GM12875 (cell line): ENCODE results near the gene PPP6R2.

ENCODE experiments used
- H3K4me3 ChIP-seq: one replicate; pipeline ENCODE4 v1.5.1; 2011; ENCODE audit warnings: low read depth, low read length, control low read depth
- CTCF ChIP-seq: IDR thresholded peaks from 2 replicates; pipeline ENCODE4 v1.5.1; 2011; ENCODE audit warnings: low read depth, mild to moderate bottlenecking, control low read depth, inconsistent platforms, low read length, moderate library complexity, borderline replicate concordance; ENCODE audit not compliant: insufficient read depth

The PPP6R2 gene

DNA sequence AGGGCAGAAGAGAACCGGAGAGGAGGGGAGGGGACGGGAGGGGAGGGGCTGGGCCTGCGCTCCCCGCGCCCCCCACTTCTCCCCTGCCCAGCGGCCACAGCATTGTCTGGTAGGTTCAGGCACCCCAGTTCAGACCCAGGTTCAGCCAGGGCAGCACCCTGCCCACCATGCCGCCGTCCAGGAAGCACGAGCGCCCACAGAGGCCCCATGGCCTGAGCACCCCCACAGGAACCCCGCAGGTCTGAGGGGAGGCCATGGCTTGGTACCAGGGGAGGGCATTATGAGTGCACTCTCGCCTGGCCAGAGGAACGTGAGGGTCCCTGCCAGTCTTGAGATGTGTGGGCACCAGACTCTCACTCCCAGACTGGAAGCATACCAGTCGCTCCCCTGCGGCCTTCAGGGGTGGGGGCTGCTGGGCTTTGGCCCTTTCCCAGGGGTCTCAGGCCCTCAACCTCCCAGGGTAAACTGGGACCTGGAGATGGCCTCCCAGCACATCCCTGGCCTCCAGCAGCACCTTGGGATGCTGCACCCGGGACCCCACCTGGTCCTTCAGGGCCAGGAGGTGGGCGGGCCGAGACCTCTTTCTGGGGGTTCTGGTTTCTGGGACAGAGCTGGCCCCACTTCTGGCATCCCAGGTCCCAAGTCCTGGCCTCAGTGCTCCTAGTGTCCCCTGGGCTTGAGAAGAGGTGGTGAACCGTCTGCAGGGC, 35.1 kb upstream of the PPP6R2 start:
- TF ChIP-seq CTCF: no peak
- no peak overlapping the region for H3K4me3 ChIP-seq

GRCh38 chr22:50308597-50308935, 34.6 kb upstream of the PPP6R2 start:
- H3K4me3 ChIP-seq: no peak overlapping the region
- no peak for TF ChIP-seq CTCF

DNA sequence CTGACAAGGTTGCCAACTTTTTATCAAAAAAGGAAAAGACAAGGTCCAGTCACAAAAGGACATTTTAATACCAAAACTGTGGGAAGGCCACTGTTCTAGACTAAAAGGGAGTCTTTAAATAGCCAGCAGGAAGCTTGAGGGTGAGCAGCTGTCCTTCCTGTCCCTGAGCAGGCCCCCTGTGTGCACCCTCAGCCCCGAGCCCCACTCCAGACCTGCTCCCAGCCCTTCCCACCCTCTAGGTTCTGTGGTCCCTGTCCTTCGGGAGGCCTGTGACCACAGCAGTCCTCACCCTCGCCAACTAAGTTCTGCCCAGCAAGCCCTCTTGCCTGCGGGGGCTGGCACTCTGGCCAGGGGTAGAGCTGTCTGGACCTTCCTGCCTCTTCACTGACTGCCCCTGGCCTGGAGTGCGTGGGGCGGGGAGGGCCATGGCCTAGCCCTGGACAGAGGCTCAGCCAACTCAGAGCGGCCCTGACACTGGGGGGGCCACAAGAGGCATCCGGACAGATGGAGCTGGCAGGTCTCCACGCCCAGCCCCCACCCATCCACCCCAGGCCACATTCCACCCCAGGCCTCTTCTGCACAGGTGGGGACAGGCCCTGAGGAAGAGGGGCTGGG, 34.0 kb upstream of the PPP6R2 start:
- TF ChIP-seq CTCF: no peak
- H3K4me3 ChIP-seq: no peak overlapping the region

GRCh38 chr22:50309601-50309991, 33.5 kb upstream of the PPP6R2 start:
- no peak for TF ChIP-seq CTCF
- H3K4me3 ChIP-seq: no peak overlapping the region

- no peak for TF ChIP-seq CTCF
- H3K4me3 ChIP-seq: no peak overlapping the region
Observed at GRCh38 chr22:50310031-50310722, 33.0 kb upstream of the PPP6R2 start.

GRCh38 chr22:50310949-50311444, 32.1 kb upstream of the PPP6R2 start:
- H3K4me3 ChIP-seq: no peak overlapping the region
- no peak for TF ChIP-seq CTCF

- TF ChIP-seq CTCF: no peak
- no peak overlapping the region for H3K4me3 ChIP-seq
Observed at GRCh38 chr22:50311606-50312351, 31.3 kb upstream of the PPP6R2 start.
